DND-41 (cell line): ENCODE measurements around the gene EIF5.

ENCODE experiments used
- ATAC-seq: fragments of 200-7000 bp; cut with Tn5 transposase; 3 replicates; pipeline ENCODE4 v1.9.1; 2021; ENCODE audit warnings: low read depth; ENCODE audit not compliant: insufficient read depth
- DNase-seq: peaks from one replicate; pipeline ENCODE4 v3.0.0-alpha.2; 2020
- H2AFZ ChIP-seq: 2 replicates; pipeline ENCODE4 v1.6.0; 2012; ENCODE audit warnings: low read depth, low read length
- H3K27ac ChIP-seq: 2 replicates; pipeline ENCODE4 v1.5.1; 2012; ENCODE audit warnings: low read length, inconsistent platforms
- H3K27me3 ChIP-seq: fragments of 200-600 bp; sonication (generic); 2 replicates; pipeline ENCODE4 v1.6.0; 2012; ENCODE audit warnings: low read length, mild to moderate bottlenecking, inconsistent platforms; ENCODE audit not compliant: insufficient read depth, poor library complexity
- H3K36me3 ChIP-seq: 2 replicates; pipeline ENCODE4 v1.5.1; 2012; ENCODE audit warnings: low read length, inconsistent platforms; ENCODE audit not compliant: insufficient read depth
- H3K4me1 ChIP-seq: 2 replicates; pipeline ENCODE4 v1.5.1; 2012; ENCODE audit warnings: mild to moderate bottlenecking, low read length; ENCODE audit not compliant: insufficient read depth
- H3K4me2 ChIP-seq: 2 replicates; pipeline ENCODE4 v1.6.0; 2012; ENCODE audit warnings: mild to moderate bottlenecking, moderate library complexity, low read length, inconsistent platforms; ENCODE audit not compliant: insufficient read depth
- H3K4me3 ChIP-seq, 2 experiments: fragments of 200-600 bp in 1 of 2; shearing (Covaris generic) in 1 of 2; 2 replicates each; pipeline ENCODE4 v1.5.1; 2012 to 2016; ENCODE audit warnings: inconsistent platforms in 2 of 2, low read length in 2 of 2, mild to moderate bottlenecking in 2 of 2, low read depth in 1 of 2, moderate library complexity in 1 of 2
- H3K79me2 ChIP-seq: 2 replicates; pipeline ENCODE4 v1.6.0; 2012; ENCODE audit warnings: low read length, inconsistent platforms; ENCODE audit not compliant: insufficient read depth
- H3K9ac ChIP-seq: 2 replicates; pipeline ENCODE4 v1.6.0; 2012; ENCODE audit warnings: low read depth, mild to moderate bottlenecking, inconsistent platforms, low read length, moderate library complexity
- H3K9me3 ChIP-seq: 2 replicates; pipeline ENCODE4 v1.5.1; 2012; ENCODE audit warnings: low read length, moderate library complexity, mild to moderate bottlenecking, inconsistent platforms; ENCODE audit not compliant: insufficient read depth, severe bottlenecking
- H4K20me1 ChIP-seq: 2 replicates; pipeline ENCODE4 v1.6.0; 2012; ENCODE audit warnings: low read length; ENCODE audit not compliant: insufficient read depth
- EZH2 ChIP-seq: IDR thresholded peaks from 3 replicates; pipeline ENCODE4 v1.6.1; 2012; ENCODE audit warnings: borderline replicate concordance, low read depth, mild to moderate bottlenecking, moderate library complexity, low read length, inconsistent platforms; ENCODE audit not compliant: severe bottlenecking
- TF ChIP-seq, protein P1 (sequence below): IDR thresholded peaks from 2 replicates; pipeline ENCODE4 v1.5.1; 2012; ENCODE audit warnings: borderline replicate concordance, low read length, moderate library complexity, mild to moderate bottlenecking; ENCODE audit not compliant: poor library complexity, severe bottlenecking; ENCODE audit errors: extremely low read depth

Gene EIF5

DNA sequence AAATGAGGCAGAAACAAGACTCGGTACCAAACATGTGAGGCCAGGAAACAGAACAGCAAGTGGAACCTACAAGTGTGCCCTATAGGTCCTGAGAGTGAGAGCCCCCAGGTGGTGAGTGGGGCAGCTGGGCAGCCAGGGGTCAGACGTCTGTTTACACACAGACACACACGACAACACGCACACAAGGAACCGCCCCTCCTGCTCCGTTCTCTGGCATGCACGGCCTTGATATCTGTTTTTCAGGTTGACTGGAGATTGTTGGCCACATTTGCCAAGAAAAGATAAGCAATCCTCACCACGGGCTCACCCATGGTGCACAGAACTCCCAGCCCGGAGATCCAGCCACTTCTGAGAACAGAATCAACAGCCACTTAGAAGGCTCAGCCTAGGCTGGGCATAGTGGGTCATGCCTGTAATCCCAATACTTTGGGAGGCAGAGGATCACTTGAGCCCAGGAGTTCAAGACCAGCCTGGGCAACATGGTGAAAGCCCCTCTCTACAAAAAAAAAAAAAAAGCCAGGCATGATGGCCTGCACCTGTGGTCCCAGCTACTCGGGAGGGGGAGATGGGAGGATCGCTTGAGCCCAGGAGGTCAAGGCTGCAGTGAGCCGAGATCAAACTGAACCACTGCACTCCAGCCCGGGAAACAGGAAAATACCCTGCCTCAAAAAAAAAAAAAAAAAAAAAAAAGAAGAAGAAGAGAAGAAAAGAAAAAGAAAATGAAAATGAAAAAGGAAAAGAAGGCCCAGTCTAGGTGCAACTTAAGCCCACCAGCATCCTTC, 19.4 kb upstream of the EIF5 start:
- H3K27ac ChIP-seq, result no peak overlapping the region
- H3K9ac ChIP-seq, result no peak overlapping the region
- no peak overlapping the region for H3K4me2 ChIP-seq
- no peaks in the 10 kb centered on the region for H4K20me1 ChIP-seq
- H3K4me1 ChIP-seq, result no peaks in the 10 kb centered on the region
- peaks cover 9% of the 10 kb centered on the region for H3K27me3 ChIP-seq
- TF ChIP-seq, protein P1, sequence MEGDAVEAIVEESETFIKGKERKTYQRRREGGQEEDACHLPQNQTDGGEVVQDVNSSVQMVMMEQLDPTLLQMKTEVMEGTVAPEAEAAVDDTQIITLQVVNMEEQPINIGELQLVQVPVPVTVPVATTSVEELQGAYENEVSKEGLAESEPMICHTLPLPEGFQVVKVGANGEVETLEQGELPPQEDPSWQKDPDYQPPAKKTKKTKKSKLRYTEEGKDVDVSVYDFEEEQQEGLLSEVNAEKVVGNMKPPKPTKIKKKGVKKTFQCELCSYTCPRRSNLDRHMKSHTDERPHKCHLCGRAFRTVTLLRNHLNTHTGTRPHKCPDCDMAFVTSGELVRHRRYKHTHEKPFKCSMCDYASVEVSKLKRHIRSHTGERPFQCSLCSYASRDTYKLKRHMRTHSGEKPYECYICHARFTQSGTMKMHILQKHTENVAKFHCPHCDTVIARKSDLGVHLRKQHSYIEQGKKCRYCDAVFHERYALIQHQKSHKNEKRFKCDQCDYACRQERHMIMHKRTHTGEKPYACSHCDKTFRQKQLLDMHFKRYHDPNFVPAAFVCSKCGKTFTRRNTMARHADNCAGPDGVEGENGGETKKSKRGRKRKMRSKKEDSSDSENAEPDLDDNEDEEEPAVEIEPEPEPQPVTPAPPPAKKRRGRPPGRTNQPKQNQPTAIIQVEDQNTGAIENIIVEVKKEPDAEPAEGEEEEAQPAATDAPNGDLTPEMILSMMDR, result no peak
- no peak for TF ChIP-seq EZH2
- no peak overlapping the region for H3K4me3 ChIP-seq
- DNase-seq (no peak), ATAC-seq (no peak)
- no peaks in the 10 kb centered on the region for H3K9me3 ChIP-seq
- no peak overlapping the region for H2AFZ ChIP-seq
- no peaks in the 10 kb centered on the region for H3K79me2 ChIP-seq
- H3K36me3 ChIP-seq, result no peaks in the 10 kb centered on the region

- Histone ChIP-seq H3K79me2 (no peaks in the 10 kb centered on the region), H3K9ac (no peak overlapping the region), H3K4me3 (no peak overlapping the region), H3K4me1 (no peaks in the 10 kb centered on the region), H3K27me3 (peaks cover 9% of the 10 kb centered on the region), H4K20me1 (no peaks in the 10 kb centered on the region), H3K9me3 (no peaks in the 10 kb centered on the region), H3K27ac (no peak overlapping the region), H2AFZ (no peak overlapping the region), H3K36me3 (no peaks in the 10 kb centered on the region), H3K4me2 (no peak overlapping the region)
- TF ChIP-seq EZH2, result no peak
- TF ChIP-seq, protein P1, result no peak
- ATAC-seq (no peak), DNase-seq (no peak)
Observed at GRCh38 chr14:103315351-103315911, 18.6 kb upstream of the EIF5 start.

- H4K20me1 ChIP-seq, result no peaks in the 10 kb centered on the region
- no peak overlapping the region for H2AFZ ChIP-seq
- H3K4me2 ChIP-seq, result no peak overlapping the region
- no peak overlapping the region for H3K9ac ChIP-seq
- no peaks in the 10 kb centered on the region for H3K4me1 ChIP-seq
- no peak overlapping the region for H3K27ac ChIP-seq
- TF ChIP-seq, protein P1, result no peak
- TF ChIP-seq EZH2, result no peak
- H3K79me2 ChIP-seq, result no peaks in the 10 kb centered on the region
- peaks cover 9% of the 10 kb centered on the region for H3K27me3 ChIP-seq
- no peak overlapping the region for H3K4me3 ChIP-seq
- no peaks in the 10 kb centered on the region for H3K36me3 ChIP-seq
- DNase-seq, result no peak
- no peaks in the 10 kb centered on the region for H3K9me3 ChIP-seq
- ATAC-seq, result no peak
Observed at GRCh38 chr14:103315941-103316340, 18.1 kb upstream of the EIF5 start.
